GM23338 (cell line): ENCODE results near the gene ATG9B.

Experiments
- CTCF ChIP-seq, 2 experiments: fragments of 200-600 bp in 1 of 2; sonication (generic) in 1 of 2; conservative IDR thresholded peaks; 2 replicates each; pipeline versions ENCODE4 v1.5.1 to v1.6.1; 2016 to 2017; ENCODE audit warnings: antibody characterized with exemption in 2 of 2, low read depth in 2 of 2, mild to moderate bottlenecking in 2 of 2, moderate library complexity in 1 of 2
- REST ChIP-seq: IDR thresholded peaks from one replicate; pipeline ENCODE4 v1.6.1; 2018; ENCODE audit warnings: antibody characterized with exemption; ENCODE audit not compliant: unreplicated experiment

GRCh38 chr7:151020231-151020630 is 4.1 kb downstream of the ATG9B start:
- TF ChIP-seq CTCF (conservative IDR thresholded peaks at IDR 0.05; ENCODE audit: low read depth in 2 of 2), result no peak
- no peak for TF ChIP-seq REST
